GM13977 (cell line): Measurements from ENCODE around the gene NECAB2.

ENCODE experiments used
- DNase-seq: peaks from one replicate; pipeline ENCODE4 v3.0.0; 2012; ENCODE audit warnings: low spot score
- CTCF ChIP-seq: IDR thresholded peaks from 2 replicates; pipeline ENCODE4 v1.5.1; 2012; ENCODE audit warnings: mild to moderate bottlenecking, control low read depth; ENCODE audit not compliant: insufficient read depth; ENCODE audit errors: extremely low read depth, missing control alignments
- in situ Hi-C: fragments of 300-500 bp; cut with MboI; formaldehyde crosslinking; loops from one replicate; pipeline ENCODE4 v1.12.0; 2022; ENCODE audit warnings: low sequenced_read_pairs, low pct_unique_long_range_greater_than_20kb, mixed read lengths, inconsistent platforms; ENCODE audit not compliant: unreplicated experiment

NECAB2 gene

GRCh38 chr16:84045001-84045817 is 77.2 kb downstream of the NECAB2 start:
- no peak for DNase-seq
- no peak for TF ChIP-seq CTCF
- in situ Hi-C loops: no loop called here

GRCh38 chr16:84045818-84046470 is 77.9 kb downstream of the NECAB2 start:
- in situ Hi-C loops: no loop called here
- no peak for DNase-seq
- no peak for TF ChIP-seq CTCF

GRCh38 chr16:84047206-84047605 is 79.2 kb downstream of the NECAB2 start:
- in situ Hi-C loops: no loop called here
- no peak for TF ChIP-seq CTCF
- DNase-seq: no peak

- no peak for TF ChIP-seq CTCF
- no peak for DNase-seq
- in situ Hi-C loops: no loop called here
These were observed 79.6 kb downstream of the NECAB2 start for GRCh38 chr16:84047626-84048025.

GRCh38 chr16:84048270-84048669 is 80.2 kb downstream of the NECAB2 start:
- TF ChIP-seq CTCF: no peak
- DNase-seq: no peak
- in situ Hi-C loops: no loop called here

GRCh38 chr16:84048871-84049270 is 80.8 kb downstream of the NECAB2 start:
- DNase-seq: no peak
- in situ Hi-C loops: no loop called here
- TF ChIP-seq CTCF: no peak
